ENCODE data around the gene MRPL3.

DNA sequence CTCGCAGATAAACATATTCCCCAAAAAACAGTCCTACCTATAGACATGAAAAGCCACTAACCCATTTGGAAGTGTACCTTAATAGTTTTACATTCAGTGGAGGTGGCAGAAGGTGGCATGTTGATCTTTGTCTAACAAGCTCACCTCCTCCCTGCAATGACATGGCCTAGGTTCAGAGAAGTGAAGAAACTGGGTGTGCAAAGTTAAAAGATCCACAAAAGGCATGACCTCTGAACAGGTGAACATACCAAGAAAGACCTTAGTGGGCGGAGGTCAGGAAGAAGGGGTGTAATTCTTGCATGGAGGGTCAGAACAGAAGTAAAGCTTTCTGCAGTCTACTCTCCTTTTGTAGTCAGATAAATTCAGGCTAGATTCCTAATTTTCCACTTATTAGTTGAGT, 822 bp downstream of the MRPL3 start:
- TF ChIP-seq CTCF (conservative IDR thresholded peaks at IDR 0.05; ENCODE audit: low read depth in 2 of 2) (no peak), POLR2AphosphoS5 (IDR thresholded peaks at IDR 0.05; ENCODE audit: low read depth) (no peak), EZH2phosphoT487 (IDR thresholded peaks at IDR 0.05; ENCODE audit: unreplicated experiment) (no peak), EZH2 (IDR thresholded peaks at IDR 0.05; ENCODE audit: low read depth, unreplicated experiment) (no peak), JUNB (IDR thresholded peaks at IDR 0.05; ENCODE audit: unreplicated experiment) (no peak), CREB1 (CRISPR knock-in tag; IDR thresholded peaks at IDR 0.05; ENCODE audit: low read depth) (no peak), ZNF331 (CRISPR knock-in tag; IDR thresholded peaks at IDR 0.05; ENCODE audit: low read depth) (no peak), ETS1 (IDR thresholded peaks at IDR 0.05) (no peak), NANOG (IDR thresholded peaks at IDR 0.05; ENCODE audit: borderline replicate concordance) (no peak), STAT1 (IDR thresholded peaks at IDR 0.05; ENCODE audit: unreplicated experiment) (no peak), ZNF114 (CRISPR knock-in tag; IDR thresholded peaks at IDR 0.05) (no peak)
- TF ChIP-seq, protein P1, sequence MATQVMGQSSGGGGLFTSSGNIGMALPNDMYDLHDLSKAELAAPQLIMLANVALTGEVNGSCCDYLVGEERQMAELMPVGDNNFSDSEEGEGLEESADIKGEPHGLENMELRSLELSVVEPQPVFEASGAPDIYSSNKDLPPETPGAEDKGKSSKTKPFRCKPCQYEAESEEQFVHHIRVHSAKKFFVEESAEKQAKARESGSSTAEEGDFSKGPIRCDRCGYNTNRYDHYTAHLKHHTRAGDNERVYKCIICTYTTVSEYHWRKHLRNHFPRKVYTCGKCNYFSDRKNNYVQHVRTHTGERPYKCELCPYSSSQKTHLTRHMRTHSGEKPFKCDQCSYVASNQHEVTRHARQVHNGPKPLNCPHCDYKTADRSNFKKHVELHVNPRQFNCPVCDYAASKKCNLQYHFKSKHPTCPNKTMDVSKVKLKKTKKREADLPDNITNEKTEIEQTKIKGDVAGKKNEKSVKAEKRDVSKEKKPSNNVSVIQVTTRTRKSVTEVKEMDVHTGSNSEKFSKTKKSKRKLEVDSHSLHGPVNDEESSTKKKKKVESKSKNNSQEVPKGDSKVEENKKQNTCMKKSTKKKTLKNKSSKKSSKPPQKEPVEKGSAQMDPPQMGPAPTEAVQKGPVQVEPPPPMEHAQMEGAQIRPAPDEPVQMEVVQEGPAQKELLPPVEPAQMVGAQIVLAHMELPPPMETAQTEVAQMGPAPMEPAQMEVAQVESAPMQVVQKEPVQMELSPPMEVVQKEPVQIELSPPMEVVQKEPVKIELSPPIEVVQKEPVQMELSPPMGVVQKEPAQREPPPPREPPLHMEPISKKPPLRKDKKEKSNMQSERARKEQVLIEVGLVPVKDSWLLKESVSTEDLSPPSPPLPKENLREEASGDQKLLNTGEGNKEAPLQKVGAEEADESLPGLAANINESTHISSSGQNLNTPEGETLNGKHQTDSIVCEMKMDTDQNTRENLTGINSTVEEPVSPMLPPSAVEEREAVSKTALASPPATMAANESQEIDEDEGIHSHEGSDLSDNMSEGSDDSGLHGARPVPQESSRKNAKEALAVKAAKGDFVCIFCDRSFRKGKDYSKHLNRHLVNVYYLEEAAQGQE (IDR thresholded peaks at IDR 0.05; ENCODE audit: unreplicated experiment), result no peak
- TF ChIP-seq, protein P2, sequence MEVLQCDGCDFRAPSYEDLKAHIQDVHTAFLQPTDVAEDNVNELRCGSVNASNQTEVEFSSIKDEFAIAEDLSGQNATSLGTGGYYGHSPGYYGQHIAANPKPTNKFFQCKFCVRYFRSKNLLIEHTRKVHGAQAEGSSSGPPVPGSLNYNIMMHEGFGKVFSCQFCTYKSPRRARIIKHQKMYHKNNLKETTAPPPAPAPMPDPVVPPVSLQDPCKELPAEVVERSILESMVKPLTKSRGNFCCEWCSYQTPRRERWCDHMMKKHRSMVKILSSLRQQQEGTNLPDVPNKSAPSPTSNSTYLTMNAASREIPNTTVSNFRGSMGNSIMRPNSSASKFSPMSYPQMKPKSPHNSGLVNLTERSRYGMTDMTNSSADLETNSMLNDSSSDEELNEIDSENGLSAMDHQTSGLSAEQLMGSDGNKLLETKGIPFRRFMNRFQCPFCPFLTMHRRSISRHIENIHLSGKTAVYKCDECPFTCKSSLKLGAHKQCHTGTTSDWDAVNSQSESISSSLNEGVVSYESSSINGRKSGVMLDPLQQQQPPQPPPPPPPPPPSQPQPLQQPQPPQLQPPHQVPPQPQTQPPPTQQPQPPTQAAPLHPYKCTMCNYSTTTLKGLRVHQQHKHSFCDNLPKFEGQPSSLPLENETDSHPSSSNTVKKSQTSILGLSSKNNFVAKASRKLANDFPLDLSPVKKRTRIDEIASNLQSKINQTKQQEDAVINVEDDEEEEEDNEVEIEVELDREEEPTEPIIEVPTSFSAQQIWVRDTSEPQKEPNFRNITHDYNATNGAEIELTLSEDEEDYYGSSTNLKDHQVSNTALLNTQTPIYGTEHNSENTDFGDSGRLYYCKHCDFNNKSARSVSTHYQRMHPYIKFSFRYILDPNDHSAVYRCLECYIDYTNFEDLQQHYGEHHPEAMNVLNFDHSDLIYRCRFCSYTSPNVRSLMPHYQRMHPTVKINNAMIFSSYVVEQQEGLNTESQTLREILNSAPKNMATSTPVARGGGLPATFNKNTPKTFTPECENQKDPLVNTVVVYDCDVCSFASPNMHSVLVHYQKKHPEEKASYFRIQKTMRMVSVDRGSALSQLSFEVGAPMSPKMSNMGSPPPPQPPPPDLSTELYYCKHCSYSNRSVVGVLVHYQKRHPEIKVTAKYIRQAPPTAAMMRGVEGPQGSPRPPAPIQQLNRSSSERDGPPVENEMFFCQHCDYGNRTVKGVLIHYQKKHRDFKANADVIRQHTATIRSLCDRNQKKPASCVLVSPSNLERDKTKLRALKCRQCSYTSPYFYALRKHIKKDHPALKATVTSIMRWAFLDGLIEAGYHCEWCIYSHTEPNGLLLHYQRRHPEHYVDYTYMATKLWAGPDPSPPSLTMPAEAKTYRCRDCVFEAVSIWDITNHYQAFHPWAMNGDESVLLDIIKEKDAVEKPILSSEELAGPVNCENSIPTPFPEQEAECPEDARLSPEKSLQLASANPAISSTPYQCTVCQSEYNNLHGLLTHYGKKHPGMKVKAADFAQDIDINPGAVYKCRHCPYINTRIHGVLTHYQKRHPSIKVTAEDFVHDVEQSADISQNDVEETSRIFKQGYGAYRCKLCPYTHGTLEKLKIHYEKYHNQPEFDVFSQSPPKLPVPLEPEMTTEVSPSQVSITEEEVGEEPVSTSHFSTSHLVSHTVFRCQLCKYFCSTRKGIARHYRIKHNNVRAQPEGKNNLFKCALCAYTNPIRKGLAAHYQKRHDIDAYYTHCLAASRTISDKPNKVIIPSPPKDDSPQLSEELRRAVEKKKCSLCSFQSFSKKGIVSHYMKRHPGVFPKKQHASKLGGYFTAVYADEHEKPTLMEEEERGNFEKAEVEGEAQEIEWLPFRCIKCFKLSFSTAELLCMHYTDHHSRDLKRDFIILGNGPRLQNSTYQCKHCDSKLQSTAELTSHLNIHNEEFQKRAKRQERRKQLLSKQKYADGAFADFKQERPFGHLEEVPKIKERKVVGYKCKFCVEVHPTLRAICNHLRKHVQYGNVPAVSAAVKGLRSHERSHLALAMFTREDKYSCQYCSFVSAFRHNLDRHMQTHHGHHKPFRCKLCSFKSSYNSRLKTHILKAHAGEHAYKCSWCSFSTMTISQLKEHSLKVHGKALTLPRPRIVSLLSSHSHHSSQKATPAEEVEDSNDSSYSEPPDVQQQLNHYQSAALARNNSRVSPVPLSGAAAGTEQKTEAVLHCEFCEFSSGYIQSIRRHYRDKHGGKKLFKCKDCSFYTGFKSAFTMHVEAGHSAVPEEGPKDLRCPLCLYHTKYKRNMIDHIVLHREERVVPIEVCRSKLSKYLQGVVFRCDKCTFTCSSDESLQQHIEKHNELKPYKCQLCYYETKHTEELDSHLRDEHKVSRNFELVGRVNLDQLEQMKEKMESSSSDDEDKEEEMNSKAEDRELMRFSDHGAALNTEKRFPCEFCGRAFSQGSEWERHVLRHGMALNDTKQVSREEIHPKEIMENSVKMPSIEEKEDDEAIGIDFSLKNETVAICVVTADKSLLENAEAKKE (CRISPR knock-in tag; IDR thresholded peaks at IDR 0.05), result no peak
